ENCODE data around the gene SHMT1. TPM values are rescaled to one million over a fixed set of nuclear protein-coding genes. Genes with fewer than 3 reads are reported as not detected.
A peak's percentile ranks its signal among the peaks of the same experiment; 100 is the strongest.
"Not testable (repeated sequence)": the region's sequence is repeated elsewhere in the genome, so short reads cannot be mapped to it uniquely, and the experiment has no call there.

Gene SHMT1
- polyA plus RNA-seq, 3 donors: 52.1 to 57.8 (median 56.1) TPM

- DNase-seq (ENCODE audit: extremely low read depth in 1 of 11, low read depth in 9 of 11, low spot score in 4 of 11): no peak
Observed at GRCh38 chr17:18315961-18316360, 47.4 kb downstream of the SHMT1 start.

DNA sequence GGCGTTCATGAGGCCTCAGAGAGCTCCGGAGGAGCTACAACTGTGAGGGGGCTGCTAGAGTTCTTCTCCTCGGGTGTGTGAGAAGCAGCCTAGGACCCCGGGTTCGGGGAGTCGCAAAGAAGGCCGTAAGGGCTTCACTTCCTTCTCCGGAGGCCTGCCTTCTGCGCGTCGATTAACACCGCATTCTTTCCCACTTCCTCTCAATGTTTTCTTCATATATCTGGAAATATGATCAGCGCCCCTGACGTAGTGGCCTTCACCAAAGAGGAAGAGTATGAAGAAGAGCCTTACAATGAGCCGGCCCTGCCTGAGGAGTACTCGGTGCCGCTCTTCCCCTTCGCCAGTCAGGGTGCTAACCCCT is 47.8 kb downstream of the SHMT1 start:
- no peak for DNase-seq (ENCODE audit: extremely low read depth in 1 of 11, low read depth in 9 of 11, low spot score in 4 of 11)

DNA sequence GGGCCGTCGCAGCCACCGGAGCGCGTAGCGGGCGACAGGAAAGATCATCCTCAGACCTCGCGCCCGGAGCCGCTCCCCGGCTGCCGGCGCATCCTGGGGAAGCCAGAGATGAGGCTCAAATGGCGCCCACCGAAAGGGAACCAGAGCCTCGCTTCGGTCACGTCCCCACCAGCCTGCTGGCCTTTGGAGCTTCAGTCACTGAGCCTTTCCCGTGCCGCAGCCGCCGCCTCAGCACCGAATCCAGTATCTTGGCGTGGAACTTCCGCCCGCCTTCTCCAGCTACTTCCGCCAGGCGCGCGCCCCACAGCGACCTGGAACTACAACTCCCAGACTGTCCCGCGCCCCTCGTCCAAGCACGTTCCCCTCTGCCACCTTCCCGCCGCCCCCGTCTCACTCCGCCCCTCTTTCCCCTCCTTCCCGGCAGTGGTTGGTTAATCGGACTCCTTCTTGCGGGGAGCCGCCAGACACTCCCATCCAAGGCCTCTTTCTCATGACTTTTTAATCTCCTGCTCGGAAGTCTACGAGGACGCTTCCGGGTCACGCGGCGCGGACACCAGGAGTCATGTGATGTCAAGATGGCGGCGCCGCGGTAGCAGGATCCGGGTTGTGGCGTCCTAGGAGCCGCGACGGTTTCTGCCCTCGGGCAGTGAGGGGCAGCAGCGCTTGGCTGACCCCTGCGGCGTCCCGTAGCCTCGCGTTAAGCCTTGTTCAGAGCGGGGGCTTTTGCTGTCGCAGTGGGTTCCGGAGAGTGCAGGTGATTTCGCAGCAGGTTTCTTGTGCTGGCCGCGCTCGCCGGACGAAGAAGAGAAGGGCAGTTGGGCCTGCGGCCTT is 48.4 kb downstream of the SHMT1 start, which contains the start of the genes SMCR8 and TOP3A:
SMCR8 (plus strand) TSS at position 563 of the 831 bp plus-strand sequence. CDS start 497 bp downstream, outside the sequence.
TOP3A (minus strand) TSS at position 264 of the 831 bp plus-strand sequence; CDS start at position 48, 216 bp downstream.
- DNase-seq (ENCODE audit: extremely low read depth in 1 of 11, low read depth in 9 of 11, low spot score in 4 of 11): peak; percentile 88 to 97 (median 95)

GRCh38 chr17:18314059-18314730 is 49.2 kb downstream of the SHMT1 start:
- peak in 2 of 11 donors; percentile 13 to 14 for DNase-seq (ENCODE audit: extremely low read depth in 1 of 11, low read depth in 9 of 11, low spot score in 4 of 11)

- no peak for DNase-seq (ENCODE audit: extremely low read depth in 1 of 11, low read depth in 9 of 11, low spot score in 4 of 11)
Observed at GRCh38 chr17:18309202-18309601, 54.1 kb downstream of the SHMT1 start.

DNA sequence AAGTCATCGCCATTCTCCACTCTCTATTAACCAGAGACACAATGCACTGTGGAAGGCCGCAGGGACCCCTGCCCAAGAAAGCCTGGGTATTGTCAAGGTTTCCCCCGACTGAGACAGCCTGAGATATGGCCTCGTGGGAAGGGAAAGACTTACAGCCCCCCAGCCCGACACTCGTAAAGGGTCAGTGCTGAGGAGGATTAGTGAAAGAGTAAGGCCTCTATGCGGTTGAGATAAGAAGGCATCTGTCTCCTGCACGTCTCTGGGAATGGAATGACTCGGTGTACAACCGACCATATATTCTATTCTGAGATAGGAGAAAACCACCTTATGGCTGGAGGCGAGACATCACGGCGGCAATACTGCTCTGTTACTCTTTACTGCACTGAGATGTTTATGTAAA is 60.1 kb downstream of the SHMT1 start:
- DNase-seq (ENCODE audit: extremely low read depth in 1 of 11, low read depth in 9 of 11, low spot score in 4 of 11): not testable (repeated sequence)

DNA sequence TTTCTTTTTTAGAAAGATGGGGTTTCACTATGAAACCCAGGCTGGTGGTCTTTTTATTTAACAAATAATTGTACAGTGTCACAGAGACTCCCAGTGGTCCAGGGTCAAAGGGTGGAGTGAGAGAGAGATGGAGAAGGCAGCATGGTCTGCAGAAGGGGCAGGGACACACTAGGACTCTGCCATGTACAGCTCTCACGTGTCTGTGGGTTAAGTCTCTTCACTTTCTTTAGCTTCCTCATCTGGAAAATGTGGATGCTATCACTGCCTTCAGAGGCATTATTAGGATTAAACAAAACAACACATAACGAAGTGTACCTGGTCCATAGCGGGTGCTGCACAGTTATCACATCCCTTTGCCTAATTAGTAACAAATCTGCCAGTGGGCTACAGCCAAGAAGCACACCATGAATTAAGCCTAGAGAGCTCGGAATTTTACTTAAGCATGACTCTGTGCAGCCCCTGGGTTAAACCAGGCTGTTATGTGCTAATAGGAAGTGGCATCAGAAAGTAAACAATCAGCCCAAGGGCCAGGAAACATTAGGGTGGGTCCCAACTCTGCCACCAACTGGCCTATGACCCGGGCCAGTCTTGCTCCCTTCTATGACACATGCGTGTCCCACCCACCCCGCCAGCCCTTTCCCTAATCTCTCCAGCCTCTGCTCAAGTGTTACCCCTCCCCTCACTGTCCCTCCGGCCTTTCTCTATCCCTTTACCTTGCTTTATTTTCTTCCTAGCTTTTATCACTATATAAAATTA is 62.4 kb downstream of the SHMT1 start:
- no peak for DNase-seq (ENCODE audit: extremely low read depth in 1 of 11, low read depth in 9 of 11, low spot score in 4 of 11)

DNA sequence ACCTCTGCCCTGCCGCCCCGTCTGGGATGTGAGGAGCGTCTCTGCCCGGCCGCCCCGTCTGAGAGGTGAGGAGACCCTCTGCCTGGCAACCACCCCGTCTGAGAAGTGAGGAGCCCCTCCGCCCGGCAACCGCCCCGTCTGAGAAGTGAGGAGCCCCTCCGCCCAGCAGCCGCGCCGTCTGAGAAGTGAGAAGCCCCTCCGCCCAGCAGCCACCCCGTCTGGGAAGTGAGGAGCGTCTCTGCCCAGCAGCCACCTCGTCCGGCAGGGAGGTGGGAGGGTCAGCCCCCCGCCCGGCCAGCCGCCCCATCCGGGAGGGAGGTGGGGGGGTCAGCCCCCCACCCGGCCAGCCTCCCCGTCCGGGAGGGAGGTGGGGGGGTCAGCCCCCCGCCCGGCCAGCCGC is 65.3 kb downstream of the SHMT1 start:
- DNase-seq (ENCODE audit: extremely low read depth in 1 of 11, low read depth in 9 of 11, low spot score in 4 of 11): not testable (repeated sequence)

- DNase-seq (ENCODE audit: extremely low read depth in 1 of 11, low read depth in 9 of 11, low spot score in 4 of 11): no peak
Observed at GRCh38 chr17:18291718-18292540, 71.4 kb downstream of the SHMT1 start.

DNA sequence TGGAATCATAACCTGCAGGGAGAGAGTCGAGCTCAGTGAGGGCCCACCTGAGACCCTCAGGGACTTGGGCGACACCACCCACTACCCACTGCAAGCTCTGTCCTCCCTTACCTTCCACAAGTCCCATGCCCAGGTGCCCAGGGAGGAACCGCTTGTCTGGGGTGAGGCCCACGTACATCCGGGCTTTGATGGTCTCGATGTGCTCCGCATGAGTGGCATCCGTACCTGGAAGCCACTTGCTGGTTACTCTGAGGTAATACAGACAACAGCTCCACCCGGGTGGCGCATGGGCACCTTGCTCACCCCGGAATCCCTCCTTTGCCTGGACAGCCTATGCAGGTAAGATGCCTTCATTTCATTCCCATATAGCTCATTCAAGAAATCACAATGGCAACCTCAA is 78.1 kb downstream of the SHMT1 start:
- no peak for DNase-seq (ENCODE audit: extremely low read depth in 1 of 11, low read depth in 9 of 11, low spot score in 4 of 11)

DNA sequence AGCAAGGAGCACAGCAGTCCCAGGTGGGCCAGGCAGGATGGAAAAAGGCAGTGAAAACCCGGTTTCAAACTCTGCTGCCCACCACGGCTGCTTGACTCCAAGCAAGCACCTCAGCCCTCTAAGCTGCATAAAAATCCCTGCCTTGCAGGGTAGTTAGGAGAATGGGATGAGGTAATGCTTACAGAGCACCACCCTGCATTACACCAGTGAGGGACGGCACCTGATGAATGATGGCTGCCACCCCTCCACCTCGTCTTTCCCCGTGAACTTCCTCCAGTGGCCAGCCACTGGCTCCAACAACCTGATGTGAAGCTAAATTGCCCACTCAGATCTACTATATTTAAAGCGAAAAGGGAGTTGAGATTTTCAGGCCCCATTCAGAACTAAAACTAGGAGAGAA is 81.6 kb downstream of the SHMT1 start:
- no peak for DNase-seq (ENCODE audit: extremely low read depth in 1 of 11, low read depth in 9 of 11, low spot score in 4 of 11)

GRCh38 chr17:18280766-18281371 is 82.5 kb downstream of the SHMT1 start:
- DNase-seq (ENCODE audit: extremely low read depth in 1 of 11, low read depth in 9 of 11, low spot score in 4 of 11): no peak

- DNase-seq (ENCODE audit: extremely low read depth in 1 of 11, low read depth in 9 of 11, low spot score in 4 of 11): no peak
Observed at GRCh38 chr17:18280249-18280648, 83.1 kb downstream of the SHMT1 start.

DNA sequence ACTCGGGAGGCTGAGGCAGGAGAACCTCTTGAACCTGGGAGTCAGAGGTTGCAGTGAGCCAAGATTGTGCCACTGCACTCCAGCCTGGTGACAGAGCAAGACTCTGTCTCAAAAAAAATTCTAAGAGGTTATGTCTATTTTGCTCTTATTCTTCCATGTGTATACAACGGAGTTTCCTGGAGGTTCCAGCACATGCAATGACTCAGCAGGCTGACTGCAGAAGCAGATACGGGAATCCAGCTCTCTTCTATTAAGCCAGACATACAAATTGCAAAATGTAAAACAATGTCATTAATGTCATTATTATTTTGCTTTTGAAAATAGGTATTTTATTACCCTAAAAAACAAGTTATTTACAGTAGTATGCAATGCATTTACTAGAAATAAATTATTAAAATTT is 84.5 kb downstream of the SHMT1 start:
- DNase-seq (ENCODE audit: extremely low read depth in 1 of 11, low read depth in 9 of 11, low spot score in 4 of 11): no peak

Other genes starting within 250 kb of the SHMT1 start
- 10 to 100 TPM; 73.1 to 74.1 (median 73.3) TPM for gene ALKBH5, start 179.7 kb downstream of the SHMT1 start, polyA plus RNA-seq (ENCODE audit: insufficient read length in 3 of 3)
- 10 to 100 TPM; 26.7 to 40.5 (median 32.1) TPM for gene LLGL1, start 137.9 kb downstream of the SHMT1 start, polyA plus RNA-seq (ENCODE audit: insufficient read length in 3 of 3)
- gene FLII, start 104.8 kb downstream of the SHMT1 start, polyA plus RNA-seq (ENCODE audit: insufficient read length in 3 of 3): 100 to 1,000 TPM; 131 to 154 (median 142) TPM
- 10 to 100 TPM; 12.2 to 19.2 (median 18.0) TPM for gene MIEF2, start 102.9 kb downstream of the SHMT1 start, polyA plus RNA-seq (ENCODE audit: insufficient read length in 3 of 3)
- 10 to 100 TPM; 43.4 to 50.2 (median 48.6) TPM for gene TOP3A, start 48.6 kb downstream of the SHMT1 start, polyA plus RNA-seq (ENCODE audit: insufficient read length in 3 of 3)
- gene SMCR8, start 48.3 kb downstream of the SHMT1 start, polyA plus RNA-seq (ENCODE audit: insufficient read length in 3 of 3): 10 to 100 TPM; 15.8 to 17.9 (median 16.0) TPM
- under 1 TPM; 0.23 to 0.75 (median 0.50) TPM for gene EVPLL, start 14.2 kb upstream of the SHMT1 start, polyA plus RNA-seq (ENCODE audit: insufficient read length in 3 of 3)
- under 1 TPM in 1 of 3 donors, not detected in 2; 0.15 TPM for gene LGALS9C, start 113.2 kb upstream of the SHMT1 start, polyA plus RNA-seq (ENCODE audit: insufficient read length in 3 of 3)

Measured in renal cortex interstitium (tissue), 11 donors.